ENCODE measurements around the gene ERCC2.
A peak's percentile ranks its signal among the peaks of the same experiment; 100 is the strongest.

ERCC2 gene

DNA sequence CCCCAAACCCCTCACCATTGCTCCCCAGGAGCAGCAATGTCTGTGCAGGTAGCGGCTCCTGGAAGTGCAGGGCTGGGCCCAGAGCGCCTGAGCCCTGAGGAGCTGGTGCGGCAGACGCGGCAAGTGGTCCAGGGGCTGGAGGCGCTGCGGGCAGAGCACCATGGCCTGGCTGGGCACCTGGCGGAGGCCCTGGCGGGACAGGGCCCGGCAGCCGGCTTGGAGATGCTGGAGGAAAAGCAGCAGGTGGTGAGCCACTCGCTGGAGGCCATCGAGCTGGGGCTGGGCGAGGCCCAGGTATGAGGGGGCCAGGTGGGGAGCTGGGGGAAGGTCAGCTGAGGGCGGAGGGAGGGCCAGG, 24.9 kb downstream of the ERCC2 start:
- no peak overlapping the region for H3K18ac ChIP-seq (ENCODE audit: low read depth in 1 of 2, low read length in 2 of 2)
- 88% methylated on average over 15 of the region's 15 CpGs for WGBS
- no peak overlapping the region for H2BK5ac ChIP-seq (ENCODE audit: low read depth, low read length, poor library complexity, severe bottlenecking)
- peaks cover 20 to 36% of the 10 kb centered on the region in 2 experiments for H3K27me3 ChIP-seq (ENCODE audit: control insufficient read depth in 1 of 2, insufficient read depth in 1 of 2, low read length in 2 of 2)
- no peak overlapping the region for H3K9ac ChIP-seq (ENCODE audit: low read length)
- no peak overlapping the region for H2BK120ac ChIP-seq (ENCODE audit: low read depth, low read length)
- H3K9me3 ChIP-seq (ENCODE audit: control insufficient read depth, low read length) = no peaks in the 10 kb centered on the region
- H2BK12ac ChIP-seq (ENCODE audit: low read length in 2 of 2) = no peak overlapping the region
- no peak overlapping the region for H3K4ac ChIP-seq (ENCODE audit: low read depth in 1 of 2, low read length in 2 of 2)
- H3K23ac ChIP-seq (ENCODE audit: low read length in 2 of 2) = no peak overlapping the region
- H4K8ac ChIP-seq (ENCODE audit: low read length) = no peak overlapping the region
- H3K14ac ChIP-seq (ENCODE audit: low read length in 2 of 2) = no peak overlapping the region
- peaks cover 0 to 13% of the 10 kb centered on the region in 2 experiments for H3K36me3 ChIP-seq (ENCODE audit: control insufficient read depth in 1 of 2, insufficient read depth in 2 of 2, low read depth in 1 of 2, low read length in 2 of 2)
- H3K79me1 ChIP-seq (replicated peaks; ENCODE audit: low read length, poor library complexity, severe bottlenecking) = no peaks in the 10 kb centered on the region
- peaks cover 13% of the 10 kb centered on the region for H3K4me1 ChIP-seq (ENCODE audit: control insufficient read depth, insufficient read depth, low read depth, low read length)
- no peak overlapping the region for H4K91ac ChIP-seq (ENCODE audit: low read length)
- H2BK15ac ChIP-seq (ENCODE audit: low read depth, poor library complexity, severe bottlenecking) = no peak overlapping the region
- no peak for DNase-seq
- H3K4me2 ChIP-seq (ENCODE audit: low read length, poor library complexity, severe bottlenecking) = no peak overlapping the region
- H2AFZ ChIP-seq (ENCODE audit: low read depth, low read length) = no peak overlapping the region
- H3K4me3 ChIP-seq (ENCODE audit: insufficient read depth in 1 of 2, low read depth in 1 of 2, low read length in 2 of 2) = no peak overlapping the region
- H2AK5ac ChIP-seq (ENCODE audit: low read length, severe bottlenecking) = no peak overlapping the region
- H3K27ac ChIP-seq (ENCODE audit: low read length, poor library complexity, severe bottlenecking) = no peak overlapping the region

DNA sequence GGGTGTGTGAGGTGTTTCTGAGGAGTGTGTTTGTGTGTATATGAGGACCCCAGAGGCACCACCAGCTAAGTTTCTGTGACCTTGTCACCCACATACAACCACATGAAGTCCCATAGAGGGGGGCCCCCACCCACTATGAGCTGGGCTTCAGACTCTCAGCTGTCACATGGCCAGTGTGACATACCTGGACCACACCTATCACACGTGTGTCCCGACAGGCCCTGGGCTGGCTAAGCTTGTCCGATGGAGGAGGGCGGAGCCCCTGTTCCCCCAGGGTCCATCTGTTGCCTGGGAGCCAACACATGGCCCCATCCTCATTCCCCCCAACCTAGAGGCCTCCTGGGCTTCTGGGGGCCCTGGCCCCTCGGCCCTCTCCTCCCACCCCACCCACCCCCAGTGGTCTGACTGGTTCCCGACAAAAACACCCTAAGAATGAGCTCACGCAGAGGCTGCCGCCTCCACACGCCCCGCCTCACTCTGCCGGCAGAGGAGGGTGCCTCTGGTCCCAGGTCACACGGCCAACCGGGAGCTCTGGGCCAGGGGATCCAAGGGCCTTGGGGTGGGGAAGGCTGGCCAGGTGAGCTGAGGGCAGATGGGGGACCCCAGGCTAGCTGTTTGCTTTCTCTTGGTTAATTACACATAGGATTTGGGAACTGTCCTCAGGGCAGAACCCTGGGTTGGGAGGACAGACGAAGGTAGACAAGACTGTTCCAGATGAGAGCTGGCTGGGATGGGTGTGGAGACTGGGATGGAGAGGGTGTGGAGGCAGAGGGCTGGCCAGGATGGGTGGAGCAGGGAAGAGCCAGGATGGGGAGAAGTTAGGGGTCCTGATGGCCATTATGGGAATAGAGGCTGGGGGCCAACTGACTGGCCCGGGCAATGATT, 25.5 kb downstream of the ERCC2 start:
- Histone ChIP-seq H4K91ac (ENCODE audit: low read length) (no peak overlapping the region), H3K27ac (ENCODE audit: low read length, poor library complexity, severe bottlenecking) (no peak overlapping the region), H3K9ac (ENCODE audit: low read length) (no peak overlapping the region), H2AK5ac (ENCODE audit: low read length, severe bottlenecking) (no peak overlapping the region), H3K18ac (ENCODE audit: low read depth in 1 of 2, low read length in 2 of 2) (no peak overlapping the region), H2BK15ac (ENCODE audit: low read depth, poor library complexity, severe bottlenecking) (no peak overlapping the region), H3K4me1 (ENCODE audit: control insufficient read depth, insufficient read depth, low read depth, low read length) (peaks cover 16% of the 10 kb centered on the region), H3K27me3 (ENCODE audit: control insufficient read depth in 1 of 2, insufficient read depth in 1 of 2, low read length in 2 of 2) (peaks cover 25 to 42% of the 10 kb centered on the region in 2 experiments), H3K9me3 (ENCODE audit: control insufficient read depth, low read length) (no peaks in the 10 kb centered on the region), H3K36me3 (ENCODE audit: control insufficient read depth in 1 of 2, insufficient read depth in 2 of 2, low read depth in 1 of 2, low read length in 2 of 2) (peaks cover 0 to 8% of the 10 kb centered on the region in 2 experiments), H3K79me1 (replicated peaks; ENCODE audit: low read length, poor library complexity, severe bottlenecking) (no peaks in the 10 kb centered on the region), H2BK12ac (ENCODE audit: low read length in 2 of 2) (no peak overlapping the region), H2AFZ (ENCODE audit: low read depth, low read length) (no peak overlapping the region), H2BK5ac (ENCODE audit: low read depth, low read length, poor library complexity, severe bottlenecking) (no peak overlapping the region), H3K4me3 (ENCODE audit: insufficient read depth in 1 of 2, low read depth in 1 of 2, low read length in 2 of 2) (no peak overlapping the region), H3K23ac (ENCODE audit: low read length in 2 of 2) (no peak overlapping the region), H2BK120ac (ENCODE audit: low read depth, low read length) (no peak overlapping the region), H3K4me2 (ENCODE audit: low read length, poor library complexity, severe bottlenecking) (no peak overlapping the region), H3K14ac (ENCODE audit: low read length in 2 of 2) (no peak overlapping the region), H3K4ac (ENCODE audit: low read depth in 1 of 2, low read length in 2 of 2) (no peak overlapping the region), H4K8ac (ENCODE audit: low read length) (no peak overlapping the region)
- DNase-seq = no peak
- 78% methylated on average over 15 of the region's 15 CpGs for WGBS

DNA sequence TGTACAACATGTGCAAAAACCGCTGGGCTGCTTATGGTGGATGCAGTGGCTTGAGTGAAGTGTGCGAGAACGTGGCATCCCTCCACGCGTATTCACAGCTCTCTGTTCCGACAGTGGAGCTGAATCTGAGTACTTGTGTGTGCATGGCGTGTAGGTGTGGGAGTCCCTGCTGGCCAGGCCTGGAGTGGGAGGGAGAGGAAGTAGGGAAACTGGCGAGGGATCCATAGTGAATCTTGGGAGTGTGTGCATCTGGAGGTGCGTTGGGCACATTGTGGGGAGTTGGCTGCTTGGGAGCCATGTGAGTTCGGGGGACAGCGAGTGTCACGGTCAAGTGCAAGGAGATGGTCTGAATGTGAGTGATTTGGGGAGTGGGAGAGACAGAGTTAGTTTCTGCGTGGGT, 27.5 kb downstream of the ERCC2 start:
- Histone ChIP-seq H2BK15ac (ENCODE audit: low read depth, poor library complexity, severe bottlenecking) (no peak overlapping the region), H2BK12ac (ENCODE audit: low read length in 2 of 2) (no peak overlapping the region), H3K36me3 (ENCODE audit: control insufficient read depth in 1 of 2, insufficient read depth in 2 of 2, low read depth in 1 of 2, low read length in 2 of 2) (no peaks in the 10 kb centered on the region), H3K4me2 (ENCODE audit: low read length, poor library complexity, severe bottlenecking) (no peak overlapping the region), H3K4ac (ENCODE audit: low read depth in 1 of 2, low read length in 2 of 2) (no peak overlapping the region), H3K9me3 (ENCODE audit: control insufficient read depth, low read length) (no peaks in the 10 kb centered on the region), H4K91ac (ENCODE audit: low read length) (no peak overlapping the region), H3K27ac (ENCODE audit: low read length, poor library complexity, severe bottlenecking) (no peak overlapping the region), H3K18ac (ENCODE audit: low read depth in 1 of 2, low read length in 2 of 2) (no peak overlapping the region), H4K8ac (ENCODE audit: low read length) (no peak overlapping the region), H3K23ac (ENCODE audit: low read length in 2 of 2) (no peak overlapping the region), H2BK120ac (ENCODE audit: low read depth, low read length) (no peak overlapping the region), H3K9ac (ENCODE audit: low read length) (no peak overlapping the region), H3K4me1 (ENCODE audit: control insufficient read depth, insufficient read depth, low read depth, low read length) (peaks cover 12% of the 10 kb centered on the region), H3K79me1 (replicated peaks; ENCODE audit: low read length, poor library complexity, severe bottlenecking) (no peaks in the 10 kb centered on the region), H3K27me3 (ENCODE audit: control insufficient read depth in 1 of 2, insufficient read depth in 1 of 2, low read length in 2 of 2) (peaks cover 25 to 45% of the 10 kb centered on the region in 2 experiments), H2BK5ac (ENCODE audit: low read depth, low read length, poor library complexity, severe bottlenecking) (no peak overlapping the region), H2AFZ (ENCODE audit: low read depth, low read length) (no peak overlapping the region), H2AK5ac (ENCODE audit: low read length, severe bottlenecking) (no peak overlapping the region), H3K4me3 (ENCODE audit: insufficient read depth in 1 of 2, low read depth in 1 of 2, low read length in 2 of 2) (no peak overlapping the region), H3K14ac (ENCODE audit: low read length in 2 of 2) (no peak overlapping the region)
- 85% methylated on average over 11 of the region's 13 CpGs for WGBS
- no peak for DNase-seq

DNA sequence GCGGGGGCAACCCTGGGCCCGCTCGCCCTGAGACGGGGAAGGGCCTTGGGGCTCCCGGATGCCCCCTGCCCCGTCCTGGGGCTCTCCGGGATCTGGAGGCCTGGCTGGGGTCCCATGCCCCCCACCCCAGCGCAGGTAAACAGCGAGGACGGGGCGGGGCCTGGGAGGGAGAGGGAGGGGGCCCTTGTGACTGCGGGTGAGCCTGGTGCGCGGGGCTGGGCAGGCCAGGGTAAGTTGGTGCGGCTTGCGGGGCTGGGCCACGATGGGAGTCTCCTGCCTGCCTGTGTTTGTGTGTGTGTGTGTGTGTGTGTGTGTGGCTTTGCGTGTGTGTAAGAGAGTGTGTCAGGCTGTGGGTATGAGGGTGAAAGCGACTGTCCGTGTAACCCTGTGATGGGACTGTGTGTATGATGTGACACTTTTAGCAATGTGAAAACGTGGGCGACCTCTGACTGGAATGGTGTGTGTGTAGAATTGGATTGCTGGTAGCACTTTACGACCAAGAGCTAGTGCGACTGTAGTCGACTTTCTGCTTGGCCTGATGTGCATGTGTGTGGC, 29.4 kb downstream of the ERCC2 start:
- Histone ChIP-seq H3K4me2 (ENCODE audit: low read length, poor library complexity, severe bottlenecking) (peak overlapping the region; percentile 68), H3K14ac (ENCODE audit: low read length in 2 of 2) (no peak overlapping the region), H2AFZ (ENCODE audit: low read depth, low read length) (no peak overlapping the region), H3K9me3 (ENCODE audit: control insufficient read depth, low read length) (no peaks in the 10 kb centered on the region), H3K4me1 (ENCODE audit: control insufficient read depth, insufficient read depth, low read depth, low read length) (peaks cover 12% of the 10 kb centered on the region), H4K8ac (ENCODE audit: low read length) (peak overlapping the region; percentile 62), H2BK15ac (ENCODE audit: low read depth, poor library complexity, severe bottlenecking) (peak overlapping the region; percentile 62), H3K18ac (ENCODE audit: low read depth in 1 of 2, low read length in 2 of 2) (no peak overlapping the region), H3K4ac (ENCODE audit: low read depth in 1 of 2, low read length in 2 of 2) (no peak overlapping the region), H3K36me3 (ENCODE audit: control insufficient read depth in 1 of 2, insufficient read depth in 2 of 2, low read depth in 1 of 2, low read length in 2 of 2) (no peaks in the 10 kb centered on the region), H3K79me1 (replicated peaks; ENCODE audit: low read length, poor library complexity, severe bottlenecking) (no peaks in the 10 kb centered on the region), H4K91ac (ENCODE audit: low read length) (no peak overlapping the region), H2BK120ac (ENCODE audit: low read depth, low read length) (no peak overlapping the region), H2BK12ac (ENCODE audit: low read length in 2 of 2) (peak overlapping the region in 1 of 2 experiments; percentile 56), H3K9ac (ENCODE audit: low read length) (no peak overlapping the region), H3K23ac (ENCODE audit: low read length in 2 of 2) (no peak overlapping the region), H2AK5ac (ENCODE audit: low read length, severe bottlenecking) (no peak overlapping the region), H3K27me3 (ENCODE audit: control insufficient read depth in 1 of 2, insufficient read depth in 1 of 2, low read length in 2 of 2) (peaks cover 25 to 36% of the 10 kb centered on the region in 2 experiments), H2BK5ac (ENCODE audit: low read depth, low read length, poor library complexity, severe bottlenecking) (no peak overlapping the region), H3K27ac (ENCODE audit: low read length, poor library complexity, severe bottlenecking) (no peak overlapping the region), H3K4me3 (ENCODE audit: insufficient read depth in 1 of 2, low read depth in 1 of 2, low read length in 2 of 2) (peak overlapping the region in 1 of 2 experiments; percentile 38)
- 21% methylated on average over 24 of the region's 25 CpGs for WGBS
- DNase-seq = peak; percentile 29

Data from mesenchymal stem cell (in vitro differentiated cells and primary cell).